Colonic mucosa (tissue), 4 donors: ENCODE data around the gene KCTD5. TPM values are rescaled to one million over a fixed set of nuclear protein-coding genes. Genes with fewer than 3 reads are reported as not detected.
A peak's percentile ranks its signal among the peaks of the same experiment; 100 is the strongest.
"Not testable (repeated sequence)": the region's sequence is repeated elsewhere in the genome, so short reads cannot be mapped to it uniquely, and the experiment has no call there.

Experiments used
- DNase-seq: peaks from one replicate; pipeline ENCODE4 v3.0.0-alpha.2; 2020
- H3K27ac ChIP-seq: fragments of 200-600 bp; one replicate; pipeline ENCODE4 v1.8.0; 2021
- H3K27me3 ChIP-seq: fragments of 200-600 bp; one replicate; pipeline ENCODE4 v1.8.0; 2021
- H3K36me3 ChIP-seq: fragments of 200-600 bp; one replicate; pipeline ENCODE4 v1.8.0; 2021
- H3K4me1 ChIP-seq: fragments of 200-600 bp; one replicate; pipeline ENCODE4 v1.8.0; 2021; ENCODE audit warnings: mild to moderate bottlenecking
- H3K4me3 ChIP-seq: fragments of 200-600 bp; one replicate; pipeline ENCODE4 v1.8.0; 2021
- H3K9ac ChIP-seq, 2 donors: one replicate each; pipeline ENCODE4 v1.7.0; 2013; ENCODE audit warnings: control low read depth in 2 of 2, low read depth in 2 of 2, low read length in 2 of 2
- H3K9me3 ChIP-seq: fragments of 200-600 bp; one replicate; pipeline ENCODE4 v1.8.0; 2021
- intact Hi-C: fragments of 100-400 bp; cut with DNase I; formaldehyde crosslinking; loops from one replicate; pipeline ENCODE4 v1.14.1; 2022
- total RNA-seq, 2 donors: library from RNA; stranded (reverse); fragmentation: NEBNext Ultra II Directional in 1 of 2; extraction: Animal tissue kit (Norgen Biotek cat#: 25700) in 1 of 2; gene quantifications; one replicate each; pipeline ENCODE4 v1.2.1, GENCODE V29; 2021
- TF ChIP-seq, protein P1 (sequence below): fragments of 200-600 bp; IDR thresholded peaks from one replicate; pipeline ENCODE4 v1.8.0; 2022; ENCODE audit warnings: antibody characterized with exemption, mild to moderate bottlenecking
- donor health status: healthy.
- donor health status: DM: no; HTN: no; CAD: no.
- donor health status: DM: no; HTN: no; CAD: no.

KCTD5 gene, protein sequence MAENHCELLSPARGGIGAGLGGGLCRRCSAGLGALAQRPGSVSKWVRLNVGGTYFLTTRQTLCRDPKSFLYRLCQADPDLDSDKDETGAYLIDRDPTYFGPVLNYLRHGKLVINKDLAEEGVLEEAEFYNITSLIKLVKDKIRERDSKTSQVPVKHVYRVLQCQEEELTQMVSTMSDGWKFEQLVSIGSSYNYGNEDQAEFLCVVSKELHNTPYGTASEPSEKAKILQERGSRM
- 10 to 100 TPM; 45.2 to 88.3 TPM for total RNA-seq

DNA sequence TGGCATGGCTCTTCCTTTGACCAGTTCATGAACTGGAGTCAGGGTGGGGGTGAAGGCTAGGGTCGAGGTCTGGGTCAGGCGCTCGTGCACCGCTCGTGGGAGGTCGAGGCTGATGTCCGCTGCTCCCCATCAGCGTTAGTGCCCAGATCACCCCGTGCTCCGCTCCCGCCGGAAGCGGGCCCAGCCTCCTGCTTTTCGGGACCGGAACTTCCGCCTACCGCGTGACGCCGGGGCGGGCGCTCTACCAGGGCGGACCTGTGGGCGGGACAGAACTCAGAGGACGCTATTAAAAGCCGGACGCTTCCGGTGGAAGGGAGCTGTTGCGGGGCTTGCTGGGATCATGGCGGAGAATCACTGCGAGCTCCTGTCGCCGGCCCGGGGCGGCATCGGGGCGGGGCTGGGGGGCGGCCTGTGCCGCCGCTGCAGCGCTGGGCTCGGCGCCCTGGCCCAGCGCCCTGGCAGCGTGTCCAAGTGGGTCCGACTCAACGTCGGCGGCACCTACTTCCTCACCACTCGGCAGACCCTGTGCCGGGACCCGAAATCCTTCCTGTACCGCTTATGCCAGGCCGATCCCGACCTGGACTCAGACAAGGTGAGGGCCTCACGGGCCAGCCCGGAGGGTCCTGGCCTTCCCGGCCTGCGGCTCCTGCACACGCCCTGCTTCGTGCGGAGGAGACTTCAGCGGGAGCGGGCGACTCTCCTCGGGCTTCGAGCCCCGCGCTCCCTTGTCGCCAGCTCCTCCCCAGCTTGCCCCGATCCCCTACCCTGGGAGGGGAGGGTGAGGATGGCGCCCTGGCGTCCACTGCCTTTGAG, at the start of gene KCTD5:
KCTD5 (plus strand) TSS at position 315 of the 813 bp plus-strand sequence; CDS start at position 341, 26 bp downstream.
- intact Hi-C loops: no loop called here
- DNase-seq: peak; percentile 98
- peak within 1 kb of the TSS; percentile 100 for H3K4me3 ChIP-seq
- no peaks in the 10 kb centered on the region for H3K27me3 ChIP-seq
- peak within 1 kb of the TSS; percentile 92 to 97 for H3K9ac ChIP-seq
- peaks cover 2% of the 10 kb centered on the region for H3K4me1 ChIP-seq
- peak within 1 kb of the TSS; percentile 88 for H3K27ac ChIP-seq
- no peaks in the 10 kb centered on the region for H3K36me3 ChIP-seq
- TF ChIP-seq, protein P1, sequence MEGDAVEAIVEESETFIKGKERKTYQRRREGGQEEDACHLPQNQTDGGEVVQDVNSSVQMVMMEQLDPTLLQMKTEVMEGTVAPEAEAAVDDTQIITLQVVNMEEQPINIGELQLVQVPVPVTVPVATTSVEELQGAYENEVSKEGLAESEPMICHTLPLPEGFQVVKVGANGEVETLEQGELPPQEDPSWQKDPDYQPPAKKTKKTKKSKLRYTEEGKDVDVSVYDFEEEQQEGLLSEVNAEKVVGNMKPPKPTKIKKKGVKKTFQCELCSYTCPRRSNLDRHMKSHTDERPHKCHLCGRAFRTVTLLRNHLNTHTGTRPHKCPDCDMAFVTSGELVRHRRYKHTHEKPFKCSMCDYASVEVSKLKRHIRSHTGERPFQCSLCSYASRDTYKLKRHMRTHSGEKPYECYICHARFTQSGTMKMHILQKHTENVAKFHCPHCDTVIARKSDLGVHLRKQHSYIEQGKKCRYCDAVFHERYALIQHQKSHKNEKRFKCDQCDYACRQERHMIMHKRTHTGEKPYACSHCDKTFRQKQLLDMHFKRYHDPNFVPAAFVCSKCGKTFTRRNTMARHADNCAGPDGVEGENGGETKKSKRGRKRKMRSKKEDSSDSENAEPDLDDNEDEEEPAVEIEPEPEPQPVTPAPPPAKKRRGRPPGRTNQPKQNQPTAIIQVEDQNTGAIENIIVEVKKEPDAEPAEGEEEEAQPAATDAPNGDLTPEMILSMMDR: no peak
- no peaks in the 10 kb centered on the region for H3K9me3 ChIP-seq

DNA sequence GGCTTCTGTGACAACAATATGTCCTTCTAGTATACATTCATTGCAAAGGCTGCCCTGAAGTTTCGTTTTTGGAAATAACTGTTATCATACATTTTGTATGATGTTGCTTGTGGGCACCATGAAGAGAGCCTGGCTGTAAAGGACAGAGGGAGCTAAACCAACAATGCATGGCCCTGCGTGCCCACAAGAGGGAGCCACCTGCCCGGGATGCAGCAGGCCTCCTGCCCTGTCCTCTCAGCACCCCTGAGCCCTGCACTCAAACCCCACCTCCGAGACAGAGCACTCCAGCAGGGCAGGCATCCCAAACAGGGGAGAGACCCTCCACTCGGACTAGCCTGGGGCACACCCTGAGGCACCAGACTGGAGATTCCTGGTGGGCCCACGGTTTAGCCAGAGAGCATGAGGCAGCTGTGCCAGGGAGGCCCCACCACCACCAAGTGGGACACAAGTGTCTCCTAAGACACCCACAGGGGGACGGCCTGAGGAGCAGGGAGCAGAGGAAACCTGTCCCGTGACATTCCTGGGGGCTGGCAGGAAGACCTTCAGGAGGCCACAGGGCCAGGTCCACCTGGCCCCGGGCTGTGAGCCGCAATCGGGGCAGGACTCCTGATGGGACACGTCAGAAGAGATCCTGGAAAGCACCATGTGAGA, 43.1 kb upstream of the KCTD5 start:
- H3K27me3 ChIP-seq, H3K9me3 ChIP-seq, H3K27ac ChIP-seq, H3K36me3 ChIP-seq, H3K4me3 ChIP-seq, intact Hi-C loops, H3K4me1 ChIP-seq, H3K9ac ChIP-seq: not testable (repeated sequence)
- peak; percentile 42 for DNase-seq

DNA sequence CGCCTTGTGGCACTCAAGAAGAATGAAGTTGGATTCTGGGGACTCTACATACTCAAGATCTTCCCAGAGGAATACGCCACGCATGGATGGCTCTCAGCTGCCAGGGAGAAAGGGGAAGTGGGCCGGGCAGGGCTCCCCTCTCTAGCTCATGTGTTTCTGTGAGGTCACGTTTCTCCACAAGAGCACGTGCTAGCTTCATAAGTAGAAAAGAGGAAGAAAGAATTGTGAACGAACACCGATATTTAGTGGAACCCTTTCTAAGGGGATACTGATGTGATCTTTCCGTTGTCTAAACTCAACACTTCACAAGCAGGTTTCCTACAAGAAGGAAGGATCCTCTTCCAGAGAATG, 42.6 kb upstream of the KCTD5 start:
- H3K36me3 ChIP-seq, H3K4me1 ChIP-seq, intact Hi-C loops, H3K9ac ChIP-seq, DNase-seq, H3K27ac ChIP-seq, H3K4me3 ChIP-seq, H3K9me3 ChIP-seq, H3K27me3 ChIP-seq: not testable (repeated sequence)

DNA sequence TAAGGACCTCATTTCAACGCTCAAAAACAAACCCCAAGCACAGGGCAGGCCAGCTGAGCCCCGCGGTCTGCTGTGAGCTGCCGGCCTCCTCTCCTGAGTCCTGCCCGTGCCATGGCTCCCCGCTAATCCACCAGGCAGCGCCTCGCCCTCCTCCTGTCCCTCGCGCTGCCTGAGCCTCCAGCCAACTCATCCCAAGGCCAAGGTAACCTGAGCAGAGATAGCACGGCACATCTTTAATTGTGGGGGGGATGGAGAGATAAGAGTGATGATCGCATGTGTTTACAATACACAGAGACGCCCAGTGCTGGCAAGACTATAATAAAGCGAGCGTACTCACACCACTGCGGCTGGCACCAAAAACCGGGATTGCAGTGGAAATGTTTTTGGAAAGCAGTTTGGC, 39.8 kb upstream of the KCTD5 start:
- H3K4me3 ChIP-seq, H3K4me1 ChIP-seq, H3K9ac ChIP-seq, H3K27me3 ChIP-seq, H3K27ac ChIP-seq, H3K9me3 ChIP-seq, intact Hi-C loops, DNase-seq, H3K36me3 ChIP-seq: not testable (repeated sequence)

DNA sequence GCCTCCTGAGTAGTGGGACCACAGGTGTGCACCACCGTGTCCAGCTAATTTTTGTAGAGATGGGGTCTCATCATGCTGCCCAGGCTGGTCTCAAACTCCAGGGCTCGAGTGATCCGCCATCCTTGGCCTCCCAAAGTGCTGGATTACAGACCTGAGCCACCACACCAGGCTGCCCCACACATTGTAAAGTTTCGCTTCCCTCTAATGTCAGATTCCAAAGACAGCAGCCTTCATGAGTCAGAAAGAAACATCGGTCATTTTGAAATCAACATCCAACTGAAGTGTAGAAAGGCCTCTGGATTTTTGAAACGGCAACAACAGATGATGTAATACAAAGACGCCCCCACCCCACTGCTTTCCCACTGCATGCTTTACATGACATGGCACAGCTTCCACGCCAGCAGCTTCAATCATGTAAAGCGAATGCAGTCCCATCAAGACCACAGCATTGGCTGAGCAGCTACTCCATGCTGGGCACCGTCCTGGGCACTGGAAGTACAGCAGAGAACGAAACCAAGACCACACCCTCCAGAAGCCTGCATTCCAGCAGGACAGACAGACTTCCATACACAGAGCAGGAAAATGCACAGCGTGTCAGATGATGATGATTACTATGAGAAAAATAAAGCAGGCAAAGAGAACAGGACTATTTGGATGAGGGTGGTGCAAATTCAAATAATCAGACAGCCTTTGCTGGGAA, 37.4 kb upstream of the KCTD5 start:
- H3K27me3 ChIP-seq, H3K9me3 ChIP-seq, H3K36me3 ChIP-seq, intact Hi-C loops, DNase-seq, H3K9ac ChIP-seq, H3K4me3 ChIP-seq, H3K4me1 ChIP-seq, H3K27ac ChIP-seq: not testable (repeated sequence)

DNA sequence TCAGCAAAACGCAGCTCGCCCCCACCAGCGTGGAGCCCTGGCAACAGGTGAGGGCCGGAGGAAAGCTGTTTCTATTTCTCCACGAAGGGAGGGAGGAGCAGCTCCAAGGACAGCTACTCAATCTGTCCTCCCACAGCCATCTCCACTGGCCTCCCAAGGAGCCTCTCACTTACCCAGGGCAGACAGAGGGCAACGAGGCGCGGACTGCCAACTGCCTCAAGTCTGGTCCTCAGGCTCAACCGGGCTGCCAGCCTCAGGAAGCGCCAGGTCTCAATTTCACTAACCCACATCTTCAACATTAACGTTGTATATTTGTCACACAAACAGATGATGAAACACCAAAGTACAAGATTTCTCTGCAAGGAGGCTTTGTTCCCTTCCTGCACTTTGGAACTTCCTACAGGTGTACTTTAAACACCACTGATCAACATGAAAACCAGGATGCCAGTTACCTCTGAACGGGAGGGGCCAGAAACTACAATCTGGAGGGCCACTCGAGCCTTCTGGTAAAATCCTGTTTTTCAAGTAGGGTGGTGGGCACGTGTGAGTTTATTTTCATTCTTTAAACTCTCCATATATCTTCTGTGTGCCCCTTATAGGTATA, 31.0 kb upstream of the KCTD5 start:
- H3K27ac ChIP-seq, intact Hi-C loops, H3K4me3 ChIP-seq, H3K9me3 ChIP-seq, DNase-seq, H3K9ac ChIP-seq, H3K36me3 ChIP-seq, H3K27me3 ChIP-seq, H3K4me1 ChIP-seq: not testable (repeated sequence)

DNA sequence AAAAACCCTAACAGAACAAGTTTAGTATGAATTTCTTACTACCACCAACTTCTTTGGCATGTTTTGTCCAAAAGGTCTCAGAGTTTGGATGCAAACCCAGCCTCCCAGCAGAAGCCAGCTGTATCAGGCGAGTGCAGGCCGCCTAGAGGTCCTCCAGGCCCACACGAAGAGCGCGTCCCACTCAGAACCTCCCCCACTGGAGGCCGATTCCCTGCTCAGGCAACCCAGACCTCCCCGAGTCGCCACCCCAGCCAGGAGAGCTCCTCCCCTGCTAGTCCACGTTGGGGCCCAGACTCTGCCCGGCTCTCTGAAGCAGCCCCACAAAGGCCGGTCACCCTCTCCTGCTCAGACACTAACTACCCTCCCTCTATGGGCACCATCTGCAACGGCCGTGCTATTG, 28.4 kb upstream of the KCTD5 start:
- H3K27me3 ChIP-seq, H3K9me3 ChIP-seq, H3K36me3 ChIP-seq, H3K4me3 ChIP-seq, H3K4me1 ChIP-seq, H3K27ac ChIP-seq, H3K9ac ChIP-seq, intact Hi-C loops, DNase-seq: not testable (repeated sequence)

DNA sequence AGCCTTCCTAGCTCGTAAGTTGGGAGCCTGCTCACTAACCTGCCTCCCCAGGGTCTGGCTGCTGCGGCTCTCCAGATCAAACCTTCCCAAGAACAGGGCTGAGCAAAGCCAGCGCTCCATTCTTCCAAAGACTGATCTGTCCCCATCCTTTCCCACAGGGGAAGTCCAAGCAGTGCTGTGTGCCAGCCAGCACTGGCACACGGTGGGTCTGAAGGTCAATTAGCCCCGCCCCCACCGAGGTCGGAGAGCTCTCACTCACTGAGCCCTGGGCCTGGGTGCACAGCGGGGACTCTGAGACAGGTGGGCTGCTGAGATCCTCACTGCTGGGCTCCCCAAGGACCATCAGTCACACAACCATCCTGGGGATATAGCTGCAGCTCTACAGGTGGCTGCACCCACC, 27.4 kb upstream of the KCTD5 start:
- H3K9me3 ChIP-seq, H3K4me1 ChIP-seq, H3K27me3 ChIP-seq, H3K27ac ChIP-seq, DNase-seq, intact Hi-C loops, H3K4me3 ChIP-seq, H3K36me3 ChIP-seq, H3K9ac ChIP-seq: not testable (repeated sequence)
